Mesenchymal stem cell (in vitro differentiated cells and primary cell): ENCODE data around the gene FNDC3B.

Experiments
- DNase-seq: peaks from one replicate; pipeline ENCODE4 v3.0.0-alpha.2; 2013
- H2AFZ ChIP-seq: one replicate; pipeline ENCODE4 v1.6.1; 2013; ENCODE audit warnings: low read depth, mild to moderate bottlenecking, control low read depth, inconsistent platforms, low read length, moderate library complexity
- H2AK5ac ChIP-seq: 2 replicates; pipeline ENCODE4 v1.6.1; 2013; ENCODE audit warnings: low read length, moderate library complexity, mild to moderate bottlenecking, inconsistent platforms; ENCODE audit not compliant: severe bottlenecking
- H2BK120ac ChIP-seq: one replicate; pipeline ENCODE4 v1.6.1; 2013; ENCODE audit warnings: low read depth, mild to moderate bottlenecking, inconsistent platforms, low read length, moderate library complexity
- H2BK12ac ChIP-seq, 2 experiments: one replicate each; pipeline ENCODE4 v1.6.1; 2013; ENCODE audit warnings: inconsistent platforms in 2 of 2, low read length in 2 of 2, mild to moderate bottlenecking in 2 of 2, moderate library complexity in 2 of 2, control low read depth in 1 of 2
- H2BK15ac ChIP-seq: one replicate; pipeline ENCODE4 v1.6.1; 2013; ENCODE audit warnings: mild to moderate bottlenecking, low read depth, inconsistent platforms; ENCODE audit not compliant: poor library complexity, severe bottlenecking
- H2BK5ac ChIP-seq: 2 replicates; pipeline ENCODE4 v1.6.1; 2013; ENCODE audit warnings: low read depth, mild to moderate bottlenecking, low read length, control low read depth, inconsistent platforms; ENCODE audit not compliant: poor library complexity, severe bottlenecking
- H3K14ac ChIP-seq, 2 experiments: one replicate each; pipeline ENCODE4 v1.6.1; 2013; ENCODE audit warnings: inconsistent platforms in 2 of 2, low read length in 2 of 2, control low read depth in 1 of 2, mild to moderate bottlenecking in 1 of 2, moderate library complexity in 1 of 2
- H3K18ac ChIP-seq, 2 experiments: one replicate each; pipeline ENCODE4 v1.6.1; 2013; ENCODE audit warnings: inconsistent platforms in 2 of 2, low read length in 2 of 2, control low read depth in 1 of 2, low read depth in 1 of 2, mild to moderate bottlenecking in 1 of 2
- H3K23ac ChIP-seq, 2 experiments: one replicate each; pipeline ENCODE4 v1.6.1; 2013; ENCODE audit warnings: inconsistent platforms in 2 of 2, low read length in 2 of 2, mild to moderate bottlenecking in 2 of 2, moderate library complexity in 2 of 2, control low read depth in 1 of 2
- H3K27ac ChIP-seq: 2 replicates; pipeline ENCODE4 v1.5.1; 2013; ENCODE audit warnings: mild to moderate bottlenecking, moderate library complexity, low read length, control low read depth, inconsistent platforms; ENCODE audit not compliant: poor library complexity, severe bottlenecking
- H3K27me3 ChIP-seq, 2 experiments: 2 replicates each; pipeline versions ENCODE4 v1.6.1 to v1.7.0; 2013; ENCODE audit warnings: low read length in 2 of 2, mild to moderate bottlenecking in 2 of 2, moderate library complexity in 2 of 2, control low read depth in 1 of 2, inconsistent platforms in 1 of 2; ENCODE audit not compliant: control insufficient read depth in 1 of 2, insufficient read depth in 1 of 2
- H3K36me3 ChIP-seq, 2 experiments: 2 replicates each; pipeline versions ENCODE4 v1.6.1 to v1.7.0; 2013; ENCODE audit warnings: low read length in 2 of 2, control low read depth in 1 of 2, inconsistent platforms in 1 of 2, low read depth in 1 of 2, mild to moderate bottlenecking in 1 of 2; ENCODE audit not compliant: insufficient read depth in 2 of 2, control insufficient read depth in 1 of 2
- H3K4ac ChIP-seq, 2 experiments: one replicate each; pipeline ENCODE4 v1.6.1; 2013; ENCODE audit warnings: inconsistent platforms in 2 of 2, low read length in 2 of 2, mild to moderate bottlenecking in 2 of 2, moderate library complexity in 2 of 2, control low read depth in 1 of 2, low read depth in 1 of 2
- H3K4me1 ChIP-seq: 2 replicates; pipeline ENCODE4 v1.6.1; 2013; ENCODE audit warnings: low read depth, low read length, control low read depth; ENCODE audit not compliant: control insufficient read depth, insufficient read depth
- H3K4me2 ChIP-seq: 2 replicates; pipeline ENCODE4 v1.6.1; 2013; ENCODE audit warnings: low read length, mild to moderate bottlenecking, inconsistent platforms; ENCODE audit not compliant: poor library complexity, severe bottlenecking
- H3K4me3 ChIP-seq, 2 experiments: 2 replicates each; pipeline versions ENCODE4 v1.5.1 to v1.7.0; 2013; ENCODE audit warnings: low read length in 2 of 2, mild to moderate bottlenecking in 2 of 2, control low read depth in 1 of 2, low read depth in 1 of 2; ENCODE audit not compliant: insufficient read depth in 1 of 2
- H3K79me1 ChIP-seq: replicated peaks from 2 replicates; pipeline ENCODE4 v1.6.1; 2013; ENCODE audit warnings: mild to moderate bottlenecking, control low read depth, low read length, inconsistent platforms; ENCODE audit not compliant: poor library complexity, severe bottlenecking
- H3K9ac ChIP-seq: 2 replicates; pipeline ENCODE4 v1.7.0; 2013; ENCODE audit warnings: mild to moderate bottlenecking, low read length, moderate library complexity
- H3K9me3 ChIP-seq: 2 replicates; pipeline ENCODE4 v1.7.0; 2013; ENCODE audit warnings: mild to moderate bottlenecking, low read length; ENCODE audit not compliant: control insufficient read depth
- H4K8ac ChIP-seq: one replicate; pipeline ENCODE4 v1.6.1; 2013; ENCODE audit warnings: inconsistent platforms, mild to moderate bottlenecking, low read length, moderate library complexity
- H4K91ac ChIP-seq: one replicate; pipeline ENCODE4 v1.6.1; 2013; ENCODE audit warnings: mild to moderate bottlenecking, low read length, inconsistent platforms
- WGBS: methylation state at CpG from one replicate; pipeline ENCODE4 v1.1.7; 2013; ENCODE audit warnings: mixed read lengths; 5-methylcytosine and 5-hydroxymethylcytosine counted together

The FNDC3B gene

GRCh38 chr3:172051957-172052354 is 12.6 kb downstream of the FNDC3B start:
- DNase-seq, result peak; percentile 2
- Histone ChIP-seq H2AK5ac (no peak overlapping the region), H2AFZ (no peak overlapping the region), H4K91ac (no peak overlapping the region), H3K4ac (no peak overlapping the region), H3K9ac (no peak overlapping the region), H3K4me2 (no peak overlapping the region), H2BK120ac (no peak overlapping the region), H2BK12ac (no peak overlapping the region), H3K23ac (no peak overlapping the region), H4K8ac (no peak overlapping the region), H3K79me1 (peaks cover 3% of the 10 kb centered on the region), H3K9me3 (no peaks in the 10 kb centered on the region), H3K14ac (no peak overlapping the region), H3K36me3 (peaks cover 21 to 81% of the 10 kb centered on the region in 2 experiments), H3K18ac (no peak overlapping the region), H3K4me3 (no peak overlapping the region), H3K4me1 (peaks cover 4% of the 10 kb centered on the region), H3K27ac (no peak overlapping the region), H3K27me3 (no peaks in the 10 kb centered on the region), H2BK5ac (no peak overlapping the region), H2BK15ac (no peak overlapping the region)
- 93% methylated on average over 5 of the region's 5 CpGs for WGBS

GRCh38 chr3:172052405-172052804 is 13.0 kb downstream of the FNDC3B start:
- H3K14ac ChIP-seq, result no peak overlapping the region
- H2BK15ac ChIP-seq, result peak overlapping the region; percentile 89
- H4K91ac ChIP-seq, result no peak overlapping the region
- no peaks in the 10 kb centered on the region for H3K27me3 ChIP-seq
- H3K27ac ChIP-seq, result no peak overlapping the region
- WGBS, result 95% methylated on average over 2 of the region's 2 CpGs
- no peak overlapping the region for H3K4me3 ChIP-seq
- peaks cover 6% of the 10 kb centered on the region for H3K4me1 ChIP-seq
- peak overlapping the region in 1 of 2 experiments; percentile 54 for H2BK12ac ChIP-seq
- no peak overlapping the region for H2BK5ac ChIP-seq
- H3K9ac ChIP-seq, result no peak overlapping the region
- H2AFZ ChIP-seq, result no peak overlapping the region
- DNase-seq, result no peak
- H3K79me1 ChIP-seq, result peaks cover 3% of the 10 kb centered on the region
- no peak overlapping the region for H3K4ac ChIP-seq
- no peak overlapping the region for H3K18ac ChIP-seq
- no peak overlapping the region for H2BK120ac ChIP-seq
- H3K4me2 ChIP-seq, result no peak overlapping the region
- no peak overlapping the region for H2AK5ac ChIP-seq
- H3K36me3 ChIP-seq, result peaks cover 21 to 85% of the 10 kb centered on the region in 2 experiments
- no peaks in the 10 kb centered on the region for H3K9me3 ChIP-seq
- H3K23ac ChIP-seq, result peak overlapping the region in 1 of 2 experiments; percentile 10
- no peak overlapping the region for H4K8ac ChIP-seq

- no peak overlapping the region for H3K4me3 ChIP-seq
Observed at GRCh38 chr3:172054115-172054764, 14.9 kb downstream of the FNDC3B start.

GRCh38 chr3:172056416-172056815 is 17.0 kb downstream of the FNDC3B start:
- no peak overlapping the region for H3K4ac ChIP-seq
- H3K36me3 ChIP-seq, result peaks cover 14 to 53% of the 10 kb centered on the region in 2 experiments
- no peak overlapping the region for H3K14ac ChIP-seq
- no peak for DNase-seq
- WGBS, result 64% methylated on average over 3 of the region's 3 CpGs
- no peak overlapping the region for H2AK5ac ChIP-seq
- no peak overlapping the region for H3K4me2 ChIP-seq
- no peaks in the 10 kb centered on the region for H3K9me3 ChIP-seq
- H3K4me3 ChIP-seq, result peak overlapping the region in 1 of 2 experiments; percentile 27
- H3K23ac ChIP-seq, result no peak overlapping the region
- no peak overlapping the region for H2AFZ ChIP-seq
- H4K8ac ChIP-seq, result no peak overlapping the region
- no peaks in the 10 kb centered on the region for H3K27me3 ChIP-seq
- no peak overlapping the region for H3K18ac ChIP-seq
- H2BK15ac ChIP-seq, result no peak overlapping the region
- H4K91ac ChIP-seq, result no peak overlapping the region
- H2BK120ac ChIP-seq, result no peak overlapping the region
- peak overlapping the region; percentile 76 for H3K9ac ChIP-seq
- no peak overlapping the region for H2BK5ac ChIP-seq
- H2BK12ac ChIP-seq, result no peak overlapping the region
- H3K79me1 ChIP-seq, result peaks cover 3% of the 10 kb centered on the region
- H3K27ac ChIP-seq, result no peak overlapping the region
- H3K4me1 ChIP-seq, result peaks cover 6% of the 10 kb centered on the region

More at GRCh38 chr3:172054115-172054764, 14.9 kb downstream of the FNDC3B start:
- peaks cover 6% of the 10 kb centered on the region for H3K4me1 ChIP-seq
- H3K4me2 ChIP-seq, result peak overlapping the region; percentile 9
- H3K9me3 ChIP-seq, result no peaks in the 10 kb centered on the region
- peak overlapping the region in 1 of 2 experiments; percentile 28 for H3K14ac ChIP-seq
- peak overlapping the region; percentile 59 to 70 for H3K18ac ChIP-seq
- peak overlapping the region; percentile 49 for H2BK120ac ChIP-seq
- no peaks in the 10 kb centered on the region for H3K27me3 ChIP-seq
- no peak for DNase-seq
- no peak overlapping the region for H4K91ac ChIP-seq
- no peak overlapping the region for H2BK15ac ChIP-seq
- no peak overlapping the region for H3K23ac ChIP-seq
- H2BK12ac ChIP-seq, result no peak overlapping the region
- peak overlapping the region; percentile 81 for H3K9ac ChIP-seq
- no peak overlapping the region for H2BK5ac ChIP-seq
- WGBS, result 93% methylated on average over 4 of the region's 6 CpGs
- H4K8ac ChIP-seq, result peak overlapping the region; percentile 64
- no peak overlapping the region for H2AFZ ChIP-seq
- peak overlapping the region; percentile 17 for H3K27ac ChIP-seq
- peaks cover 21 to 68% of the 10 kb centered on the region in 2 experiments for H3K36me3 ChIP-seq
- H3K4ac ChIP-seq, result no peak overlapping the region
- H3K79me1 ChIP-seq, result peaks cover 3% of the 10 kb centered on the region
- peak overlapping the region; percentile 77 for H2AK5ac ChIP-seq
